Gastrocnemius medialis (tissue), 4 donors: ENCODE measurements around the gene LFNG.

Experiments
- CTCF ChIP-seq, 5 experiments: fragments of 450-650 bp in 3 of 5; fragments of 200-600 bp in 2 of 5; sonication (generic) in 2 of 5; IDR thresholded peaks in 4 of 5; conservative IDR thresholded peaks in 1 of 5; 1 replicate in 4 of 5; 2 replicates in 1 of 5; pipeline ENCODE4 v1.5.1; 2016 to 2019; ENCODE audit warnings: antibody characterized with exemption in 5 of 5, mild to moderate bottlenecking in 3 of 5, moderate library complexity in 3 of 5
- POLR2A ChIP-seq, 2 donors: fragments of 450-650 bp; IDR thresholded peaks; one replicate each; pipeline ENCODE4 v1.6.1; 2017; ENCODE audit warnings: antibody characterized with exemption in 2 of 2, mild to moderate bottlenecking in 2 of 2, moderate library complexity in 2 of 2

DNA sequence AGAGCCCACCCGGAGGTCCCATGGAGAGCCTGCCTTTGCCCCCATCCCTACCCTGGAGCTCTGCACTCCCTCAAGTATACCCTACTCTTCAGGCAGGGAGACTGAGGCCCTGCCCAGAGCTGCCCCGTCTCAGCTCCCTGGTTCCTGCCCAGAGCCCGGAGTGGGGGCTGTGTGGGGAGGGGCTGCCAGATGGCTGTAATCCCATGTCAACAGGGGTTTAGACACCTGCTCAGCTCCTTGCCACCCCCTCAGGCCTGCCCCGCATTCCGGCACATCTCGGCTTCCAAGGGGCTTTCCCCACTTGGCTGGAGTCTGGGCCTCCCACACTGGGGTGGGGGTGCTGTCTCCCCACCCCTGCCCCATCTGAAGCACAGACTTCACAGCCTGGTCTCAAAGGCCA is 20.9 kb upstream of the LFNG start:
- no peak for TF ChIP-seq CTCF (IDR thresholded peaks at IDR 0.05 in 4 of 5, conservative IDR thresholded peaks at IDR 0.05 in 1 of 5)
- no peak for TF ChIP-seq POLR2A (IDR thresholded peaks at IDR 0.05)
